Fibroblast of mammary gland (primary cell): ENCODE measurements around the gene SMIM10L1.

Experiments
- DNase-seq: peaks from one replicate; pipeline ENCODE4 v3.0.0-alpha.2; 2010; ENCODE audit warnings: low read depth
- H3K4me3 ChIP-seq: 2 replicates; pipeline ENCODE4 v1.5.1; 2011; ENCODE audit warnings: low read depth, mild to moderate bottlenecking, low read length, moderate library complexity; ENCODE audit not compliant: control insufficient read depth
- TF ChIP-seq, protein P1 (sequence below): conservative IDR thresholded peaks from 2 replicates; pipeline ENCODE4 v1.5.1; 2011; ENCODE audit warnings: low read depth, low read length, inconsistent platforms; ENCODE audit not compliant: control insufficient read depth, insufficient read depth

The SMIM10L1 gene

DNA sequence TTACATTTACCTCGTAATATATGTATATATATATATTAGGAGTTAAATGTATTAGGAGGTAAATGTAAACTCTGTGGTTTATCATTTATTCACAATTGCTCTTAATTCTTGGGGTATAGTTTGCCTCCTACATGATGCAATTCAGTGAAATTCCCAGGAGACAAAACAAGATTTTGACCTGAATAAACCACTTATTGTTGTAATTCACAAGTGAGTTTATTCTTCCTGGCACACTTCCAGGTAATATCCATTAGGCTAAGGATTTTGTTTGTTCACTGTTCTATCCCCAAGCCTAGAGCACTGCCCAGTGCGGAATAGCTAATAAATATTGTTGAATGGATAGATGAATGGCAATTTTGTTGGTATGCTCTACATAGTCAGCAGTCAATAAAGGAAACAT is 3.0 kb downstream of the SMIM10L1 start:
- TF ChIP-seq, protein P1, sequence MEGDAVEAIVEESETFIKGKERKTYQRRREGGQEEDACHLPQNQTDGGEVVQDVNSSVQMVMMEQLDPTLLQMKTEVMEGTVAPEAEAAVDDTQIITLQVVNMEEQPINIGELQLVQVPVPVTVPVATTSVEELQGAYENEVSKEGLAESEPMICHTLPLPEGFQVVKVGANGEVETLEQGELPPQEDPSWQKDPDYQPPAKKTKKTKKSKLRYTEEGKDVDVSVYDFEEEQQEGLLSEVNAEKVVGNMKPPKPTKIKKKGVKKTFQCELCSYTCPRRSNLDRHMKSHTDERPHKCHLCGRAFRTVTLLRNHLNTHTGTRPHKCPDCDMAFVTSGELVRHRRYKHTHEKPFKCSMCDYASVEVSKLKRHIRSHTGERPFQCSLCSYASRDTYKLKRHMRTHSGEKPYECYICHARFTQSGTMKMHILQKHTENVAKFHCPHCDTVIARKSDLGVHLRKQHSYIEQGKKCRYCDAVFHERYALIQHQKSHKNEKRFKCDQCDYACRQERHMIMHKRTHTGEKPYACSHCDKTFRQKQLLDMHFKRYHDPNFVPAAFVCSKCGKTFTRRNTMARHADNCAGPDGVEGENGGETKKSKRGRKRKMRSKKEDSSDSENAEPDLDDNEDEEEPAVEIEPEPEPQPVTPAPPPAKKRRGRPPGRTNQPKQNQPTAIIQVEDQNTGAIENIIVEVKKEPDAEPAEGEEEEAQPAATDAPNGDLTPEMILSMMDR: no peak
- H3K4me3 ChIP-seq: no peak overlapping the region
- peak; percentile 3 for DNase-seq

- TF ChIP-seq, protein P1: no peak
- DNase-seq: no peak
- no peak overlapping the region for H3K4me3 ChIP-seq
Measured at GRCh38 chr12:11178250-11178649, 7.3 kb downstream of the SMIM10L1 start.

- TF ChIP-seq, protein P1: no peak
- no peak overlapping the region for H3K4me3 ChIP-seq
- DNase-seq: no peak
Measured at GRCh38 chr12:11182529-11182928, 11.5 kb downstream of the SMIM10L1 start.

DNA sequence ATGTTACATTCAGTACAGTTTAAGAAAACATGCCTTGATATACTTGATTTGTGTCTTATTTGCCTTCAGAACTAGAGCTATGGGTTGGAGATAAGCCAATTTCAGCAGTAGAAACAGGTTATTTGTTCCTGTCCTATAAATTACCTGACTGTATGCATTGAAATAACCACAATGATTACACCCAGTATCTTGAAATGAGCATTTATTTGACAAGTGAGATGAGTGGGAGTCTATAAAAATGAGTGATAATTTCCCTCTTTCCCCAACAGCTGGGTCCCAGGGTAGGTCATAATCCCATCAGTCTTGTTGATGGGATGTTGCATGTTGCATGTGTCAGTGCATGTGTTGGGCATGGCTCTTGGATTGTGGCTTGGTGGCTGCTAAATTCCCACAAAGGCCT is 12.0 kb downstream of the SMIM10L1 start:
- DNase-seq: no peak
- TF ChIP-seq, protein P1: no peak
- H3K4me3 ChIP-seq: no peak overlapping the region

- no peak for DNase-seq
- TF ChIP-seq, protein P1: no peak
- H3K4me3 ChIP-seq: no peak within 1 kb of the TSS
Measured at GRCh38 chr12:11186837-11187236, 15.8 kb downstream of the SMIM10L1 start, which contains the start of gene TAS2R42. TSS of gene TAS2R42 (minus strand) at chr12:11186937. CDS start at chr12:11186937, 0 bp downstream.

GRCh38 chr12:11202811-11203210 is 31.8 kb downstream of the SMIM10L1 start:
- DNase-seq: peak; percentile 15
- no peak overlapping the region for H3K4me3 ChIP-seq
- TF ChIP-seq, protein P1: no peak

GRCh38 chr12:11204173-11204572 is 33.2 kb downstream of the SMIM10L1 start:
- DNase-seq: no peak
- no peak overlapping the region for H3K4me3 ChIP-seq
- TF ChIP-seq, protein P1: no peak
